ENCODE results near the gene NXPE3.
"Not testable (repeated sequence)": the region's sequence is repeated elsewhere in the genome, so short reads cannot be mapped to it uniquely, and the experiment has no call there.

Gene NXPE3

DNA sequence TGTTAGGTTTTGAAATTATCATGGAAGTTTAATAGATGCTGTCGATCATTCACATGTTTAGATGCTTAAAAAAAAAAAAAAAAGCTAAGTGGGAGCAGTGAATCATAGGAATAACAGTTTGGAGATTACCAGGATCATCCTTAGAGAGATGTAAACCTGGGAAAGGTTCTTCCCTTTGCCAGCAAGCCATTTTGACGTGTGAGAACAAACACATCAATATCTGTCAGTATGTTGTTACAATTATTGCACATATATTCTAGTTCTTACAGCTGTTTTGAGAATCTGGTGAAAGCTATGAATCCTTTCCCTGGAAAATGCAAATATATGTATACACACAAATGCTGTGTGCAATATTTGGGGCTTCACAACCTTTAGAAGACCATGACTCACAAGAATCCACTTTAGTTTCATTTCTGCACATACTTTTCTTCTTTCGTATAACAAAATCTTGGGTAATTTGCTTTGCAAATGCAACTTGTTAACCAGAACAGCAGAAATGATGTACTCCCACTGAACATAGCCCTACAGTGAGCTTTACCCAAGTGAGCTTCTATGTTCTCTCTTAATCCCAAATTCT is 82.3 kb downstream of the NXPE3 start:
- TF ChIP-seq, protein P1, sequence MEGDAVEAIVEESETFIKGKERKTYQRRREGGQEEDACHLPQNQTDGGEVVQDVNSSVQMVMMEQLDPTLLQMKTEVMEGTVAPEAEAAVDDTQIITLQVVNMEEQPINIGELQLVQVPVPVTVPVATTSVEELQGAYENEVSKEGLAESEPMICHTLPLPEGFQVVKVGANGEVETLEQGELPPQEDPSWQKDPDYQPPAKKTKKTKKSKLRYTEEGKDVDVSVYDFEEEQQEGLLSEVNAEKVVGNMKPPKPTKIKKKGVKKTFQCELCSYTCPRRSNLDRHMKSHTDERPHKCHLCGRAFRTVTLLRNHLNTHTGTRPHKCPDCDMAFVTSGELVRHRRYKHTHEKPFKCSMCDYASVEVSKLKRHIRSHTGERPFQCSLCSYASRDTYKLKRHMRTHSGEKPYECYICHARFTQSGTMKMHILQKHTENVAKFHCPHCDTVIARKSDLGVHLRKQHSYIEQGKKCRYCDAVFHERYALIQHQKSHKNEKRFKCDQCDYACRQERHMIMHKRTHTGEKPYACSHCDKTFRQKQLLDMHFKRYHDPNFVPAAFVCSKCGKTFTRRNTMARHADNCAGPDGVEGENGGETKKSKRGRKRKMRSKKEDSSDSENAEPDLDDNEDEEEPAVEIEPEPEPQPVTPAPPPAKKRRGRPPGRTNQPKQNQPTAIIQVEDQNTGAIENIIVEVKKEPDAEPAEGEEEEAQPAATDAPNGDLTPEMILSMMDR (IDR thresholded peaks at IDR 0.05; ENCODE audit: insufficient read depth, low read length, missing control alignments), result no peak
- DNase-seq (ENCODE audit: low read depth, low spot score), result no peak
- ChIA-PET POLR2A (interaction anchor here (1.0 to 4.2 kb wide), 2 partner anchors 9 to 12 kb away, joined by 3 to 26 read pairs; partner anchors contain the start of gene NFKBIZ), CTCF (interaction anchor here (1.4 kb wide), 1 partner anchor 364 kb away, joined by 6 read pairs; no protein-coding TSS in a partner anchor)
- no peak overlapping the region for H3K4me3 ChIP-seq (ENCODE audit: low read depth, low read length)

DNA sequence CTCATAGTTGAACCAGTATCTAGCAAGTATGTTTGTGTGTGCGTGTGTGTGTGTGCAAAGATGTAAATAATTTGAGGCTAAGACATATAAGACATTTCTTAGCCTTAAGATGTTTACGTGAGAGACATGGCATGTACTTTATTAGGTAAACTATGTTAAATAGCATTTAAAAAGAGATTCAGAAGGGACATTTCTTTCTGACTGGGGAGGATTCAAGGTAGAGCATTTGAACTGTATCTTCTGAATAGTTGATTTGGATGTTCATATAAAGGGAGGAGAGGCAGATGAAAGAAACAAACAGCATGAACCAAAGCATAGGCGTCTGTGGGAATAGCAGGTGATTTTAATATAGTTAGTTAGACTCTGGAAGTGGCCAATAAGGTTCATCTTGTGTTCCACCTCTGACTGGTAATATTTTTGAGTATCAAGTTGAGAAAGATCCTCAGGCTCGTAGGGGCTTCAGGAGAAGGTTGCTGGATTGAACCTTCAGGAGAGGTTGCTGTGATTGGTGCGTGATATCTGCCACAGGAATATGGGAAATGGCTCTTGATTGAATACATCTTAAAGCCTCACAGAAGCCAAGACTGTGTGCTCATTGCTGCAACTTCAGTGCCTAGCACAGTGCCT is 82.9 kb downstream of the NXPE3 start:
- no peak for DNase-seq (ENCODE audit: low read depth, low spot score)
- H3K4me3 ChIP-seq (ENCODE audit: low read depth, low read length), result no peak overlapping the region
- ChIA-PET CTCF (interaction anchor here (0.7 to 4.4 kb wide), 3 partner anchors 52 to 363 kb away, joined by 3 to 25 read pairs (median 6); no protein-coding TSS in a partner anchor), POLR2A (interaction anchor here (0.7 to 4.3 kb wide), 4 partner anchors 8 to 35 kb away, joined by 3 to 26 read pairs (median 14); partner anchors contain the start of gene NFKBIZ)
- TF ChIP-seq, protein P1 (IDR thresholded peaks at IDR 0.05; ENCODE audit: insufficient read depth, low read length, missing control alignments), result no peak

DNA sequence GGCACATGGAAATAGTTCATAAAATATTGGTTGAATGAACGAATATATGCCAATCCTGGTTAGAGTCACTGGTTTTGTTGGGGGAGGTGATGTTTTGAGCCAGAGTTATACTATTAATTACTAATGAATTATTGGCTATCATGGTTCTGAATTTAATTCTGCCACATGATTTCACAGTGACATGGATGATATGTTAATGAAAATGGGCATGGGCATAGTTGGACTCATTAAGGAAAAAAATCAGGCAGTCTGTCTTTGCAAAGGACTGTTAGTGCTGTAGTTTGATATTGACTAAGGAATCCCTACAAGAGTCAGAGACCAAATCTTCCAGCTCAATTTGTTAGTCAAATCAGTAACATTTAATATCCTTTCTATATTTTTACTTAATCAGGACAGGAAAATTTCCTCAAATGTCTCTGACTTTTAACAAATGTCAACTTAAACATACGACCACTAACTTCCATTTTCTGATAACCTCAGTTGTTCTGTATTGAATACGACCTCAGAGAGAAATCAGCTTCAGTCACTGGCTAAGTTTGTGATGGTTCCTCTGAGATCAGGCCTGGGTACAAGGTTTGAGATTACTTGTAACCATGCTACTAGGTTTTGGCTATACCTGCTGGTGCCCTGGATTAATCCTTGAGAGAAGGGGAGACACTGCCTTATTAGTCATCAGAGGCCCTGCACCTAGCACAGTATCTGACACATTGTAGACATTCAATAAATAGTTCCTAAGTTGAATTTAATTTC is 83.6 kb downstream of the NXPE3 start:
- no peak overlapping the region for H3K4me3 ChIP-seq (ENCODE audit: low read depth, low read length)
- TF ChIP-seq, protein P1 (IDR thresholded peaks at IDR 0.05; ENCODE audit: insufficient read depth, low read length, missing control alignments), result no peak
- ChIA-PET CTCF (interaction anchor here (0.7 to 4.4 kb wide), 4 partner anchors 14 to 362 kb away, joined by 3 to 25 read pairs (median 4); no protein-coding TSS in a partner anchor), POLR2A (interaction anchor here (0.6 to 4.3 kb wide), 4 partner anchors 13 to 362 kb away, joined by 3 to 25 read pairs (median 4); partner anchors contain the start of gene NFKBIZ)
- no peak for DNase-seq (ENCODE audit: low read depth, low spot score)

DNA sequence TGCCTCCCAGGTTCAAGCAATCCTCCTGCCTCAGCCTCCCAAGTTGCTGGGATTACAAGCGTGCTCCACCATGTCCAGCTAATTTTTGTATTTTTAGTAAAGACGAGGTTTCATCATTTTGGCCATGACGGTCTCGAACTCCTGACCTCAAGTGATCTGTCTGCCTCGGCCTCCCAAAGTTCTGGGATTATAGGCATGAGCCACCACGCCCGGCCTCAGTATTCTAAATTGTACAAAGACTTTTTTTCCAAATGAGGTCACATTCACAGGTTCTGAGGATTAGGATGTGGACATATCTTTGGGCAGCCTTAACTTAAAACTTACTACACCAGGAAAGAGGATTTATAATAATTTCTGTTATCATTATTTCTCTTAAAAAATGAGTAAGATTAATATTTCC is 85.9 kb downstream of the NXPE3 start:
- not testable (repeated sequence) for H3K4me3 ChIP-seq (ENCODE audit: low read depth, low read length); DNase-seq (ENCODE audit: low read depth, low spot score)
- POLR2A ChIA-PET, result interaction anchor here (1.0 to 4.3 kb wide), 4 partner anchors 15 to 315 kb away, joined by 3 to 25 read pairs (median 3); partner anchors contain the start of gene NFKBIZ
- CTCF ChIA-PET, result interaction anchor here (1.4 to 4.4 kb wide), 3 partner anchors 51 to 365 kb away, joined by 4 to 25 read pairs (median 6); no protein-coding TSS in a partner anchor

DNA sequence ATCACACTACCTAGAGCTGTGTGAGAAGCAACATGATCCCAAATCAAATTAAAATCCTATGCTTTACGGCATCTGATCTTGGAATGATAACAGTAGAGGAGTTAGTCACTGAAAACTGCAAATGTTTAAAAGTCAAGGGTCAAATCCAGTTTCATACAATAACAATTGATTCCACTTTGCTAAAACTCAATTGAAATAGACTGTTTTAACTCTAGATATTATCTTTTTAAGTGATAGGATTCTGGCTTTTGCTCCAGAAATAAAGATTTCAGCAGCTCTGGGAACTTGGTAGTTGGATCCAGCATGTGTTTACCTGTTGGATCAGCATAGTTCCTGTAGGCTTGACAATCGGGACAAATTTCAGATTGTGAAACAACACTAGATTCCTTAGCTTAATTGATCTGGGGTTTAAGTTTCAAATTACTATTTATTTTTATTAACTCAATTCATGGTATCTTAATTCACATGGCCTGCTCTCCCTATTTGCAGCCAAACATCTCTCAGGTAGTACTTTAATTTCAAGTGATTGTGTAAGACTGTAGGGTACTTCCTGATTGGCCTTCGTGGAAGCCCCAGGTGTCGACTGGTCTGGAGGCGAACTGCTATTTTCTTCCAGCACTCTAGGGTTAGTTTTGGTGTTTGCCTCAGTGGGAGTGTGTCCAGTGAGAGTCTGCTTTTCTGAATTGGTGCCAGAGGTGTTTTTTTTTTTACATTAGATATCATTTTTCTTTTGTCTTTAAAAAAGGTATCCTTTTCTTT is 86.9 kb downstream of the NXPE3 start:
- ChIA-PET CTCF (interaction anchor here (0.8 to 4.4 kb wide), 4 partner anchors 44 to 364 kb away, joined by 3 to 25 read pairs (median 5); no protein-coding TSS in a partner anchor), POLR2A (interaction anchor here (1.0 to 4.3 kb wide), 3 partner anchors 16 to 314 kb away, joined by 3 to 25 read pairs (median 3); partner anchors contain the start of gene NFKBIZ)
- DNase-seq (ENCODE audit: low read depth, low spot score), result no peak
- TF ChIP-seq, protein P1 (IDR thresholded peaks at IDR 0.05; ENCODE audit: insufficient read depth, low read length, missing control alignments), result no peak
- no peak overlapping the region for H3K4me3 ChIP-seq (ENCODE audit: low read depth, low read length)

DNA sequence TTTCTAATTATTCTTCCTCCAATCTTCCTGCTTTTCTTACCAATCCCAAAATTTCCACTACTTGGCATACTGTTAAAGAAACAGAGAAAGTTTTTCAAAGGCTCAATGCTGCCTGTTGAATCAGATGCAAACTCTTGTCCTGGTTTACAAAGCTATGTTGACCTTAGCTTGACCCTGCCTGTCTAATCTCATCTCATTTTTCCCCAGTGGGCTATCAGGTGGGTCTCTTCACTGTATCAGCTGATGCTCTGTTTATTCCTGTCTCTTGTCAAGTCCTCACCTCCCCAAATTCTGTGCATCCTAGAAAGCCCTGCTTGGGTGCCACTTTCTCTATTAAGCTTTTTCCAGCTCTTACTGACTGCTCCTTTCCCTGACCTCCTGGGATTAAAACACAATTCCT is 88.5 kb downstream of the NXPE3 start:
- ChIA-PET POLR2A (interaction anchor here (0.7 to 1.3 kb wide), 4 partner anchors 16 to 358 kb away, joined by 3 to 10 read pairs (median 4); partner anchors contain the start of gene NFKBIZ), CTCF (interaction anchor here (0.6 to 2.2 kb wide), 6 partner anchors 9 to 361 kb away, joined by 3 to 10 read pairs (median 4); no protein-coding TSS in a partner anchor)
- no peak for DNase-seq (ENCODE audit: low read depth, low spot score)
- TF ChIP-seq, protein P1 (IDR thresholded peaks at IDR 0.05; ENCODE audit: insufficient read depth, low read length, missing control alignments), result no peak
- H3K4me3 ChIP-seq (ENCODE audit: low read depth, low read length), result no peak overlapping the region
